ENCODE data around the gene UTP14C. TPM values are rescaled to one million over a fixed set of nuclear protein-coding genes. Genes with fewer than 3 reads are reported as not detected.

UTP14C gene
- total RNA-seq (2022; extraction: Qiagen RNA extraction; ENCODE audit: low read depth), result 5.9 to 8.5 TPM (median 7.4 TPM) in 5 replicates

GRCh38 chr13:52024481-52024880 is at the start of gene UTP14C:
Gene UTP14C (plus strand): TSS chr13:52024691. CDS start chr13:52028805, 4,114 bp downstream.

DNA sequence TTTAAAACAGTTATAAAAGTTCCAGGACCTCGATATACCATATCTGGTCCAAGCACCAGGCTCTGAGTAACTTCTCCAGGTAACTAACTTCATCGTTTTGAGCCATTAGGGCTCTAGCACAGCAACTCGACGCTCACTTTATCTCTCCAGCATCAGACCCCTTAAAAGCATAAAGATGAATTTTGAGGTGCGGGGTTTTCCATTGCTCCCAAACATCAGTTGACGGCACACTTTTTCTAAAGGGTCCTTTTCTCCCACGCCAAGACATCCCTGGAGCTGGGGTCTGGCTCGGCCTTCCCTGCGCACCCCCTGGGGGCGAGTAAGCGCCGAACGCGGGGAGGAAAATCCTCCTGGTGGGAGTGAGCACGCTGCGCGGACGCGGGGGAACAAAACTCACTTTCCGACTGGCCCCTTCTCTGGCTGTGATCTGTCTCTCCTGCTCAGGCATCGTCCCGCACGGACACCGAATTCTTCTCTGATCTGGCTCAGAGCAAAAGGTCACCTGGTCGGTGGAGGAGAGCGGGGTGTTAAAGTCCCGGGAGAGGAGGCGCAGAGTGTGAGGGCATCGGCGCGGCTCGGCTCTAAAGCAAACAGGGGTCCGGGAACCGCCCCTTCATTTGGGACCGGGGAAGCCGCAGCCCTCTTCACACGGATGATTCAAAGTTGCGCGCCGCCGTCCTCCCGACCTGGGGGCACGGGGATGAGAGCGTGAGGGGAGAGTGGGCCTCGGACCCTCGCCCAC is 13.4 kb upstream of the UTP14C start, which contains the start of gene ATP7B:
ATP7B (minus strand) TSS at position 561 of the 742 bp plus-strand sequence; CDS start at position 448, 113 bp downstream.

GRCh38 chr13:52011632-52012511 is 12.6 kb upstream of the UTP14C start, which contains the start of gene ALG11:
Gene ALG11 (plus strand): TSS chr13:52012398. CDS start chr13:52012419, 21 bp downstream.

Other genes with a start within 250 kb of the UTP14C start
- 3.2 to 5.7 TPM (median 4.3 TPM) in 5 replicates for gene DHRS12, start 220.5 kb upstream of the UTP14C start, total RNA-seq (2022; extraction: Qiagen RNA extraction; ENCODE audit: low read depth)
- 0.01 TPM in 1 of 5 replicates, not detected in the others for gene TMEM272, start 179.5 kb upstream of the UTP14C start, total RNA-seq (2022; extraction: Qiagen RNA extraction; ENCODE audit: low read depth)
- gene CCDC70, start 162.7 kb upstream of the UTP14C start, total RNA-seq (2022; extraction: Qiagen RNA extraction; ENCODE audit: low read depth), result 0.05 to 0.15 TPM in 2 of 5 replicates, not detected in the others
- gene ATP7B, start 13.2 kb upstream of the UTP14C start, total RNA-seq (2022; extraction: Qiagen RNA extraction; ENCODE audit: low read depth), result 1.6 to 2.6 TPM (median 2.5 TPM) in 5 replicates
- 7.8 to 11.9 TPM (median 8.4 TPM) in 5 replicates for gene ALG11, start 12.3 kb upstream of the UTP14C start, total RNA-seq (2022; extraction: Qiagen RNA extraction; ENCODE audit: low read depth)
- gene NEK5, start 104.4 kb downstream of the UTP14C start, total RNA-seq (2022; extraction: Qiagen RNA extraction; ENCODE audit: low read depth), result 0.06 to 0.11 TPM (median 0.09 TPM) in 4 of 5 replicates, not detected in the other
- 5.9 to 9.6 TPM (median 7.4 TPM) in 5 replicates for gene NEK3, start 134.9 kb downstream of the UTP14C start, total RNA-seq (2022; extraction: Qiagen RNA extraction; ENCODE audit: low read depth)

Measured in A549 treated with CpdA at 1 μM for 4 hours (cell line).